Heart left ventricle (tissue), 16 donors: ENCODE data around the gene ABLIM1. TPM values are rescaled to one million over a fixed set of nuclear protein-coding genes. Genes with fewer than 3 reads are reported as not detected.

ENCODE experiments used
- ATAC-seq, 4 donors: fragments of 200-7000 bp; cut with Tn5 transposase; one replicate each; pipeline ENCODE4 v1.9.1; 2020 to 2022; ENCODE audit warnings: moderate library complexity in 4 of 4, mild to moderate bottlenecking in 3 of 4, moderate number of reproducible peaks in 1 of 4
- DNase-seq, 5 donors: peaks; one replicate each; pipeline ENCODE4 v3.0.0-alpha.2; 2020
- H3K27ac ChIP-seq, 12 donors: fragments of 200-600 bp; sonication (generic) in 4 of 12; one replicate each; pipeline versions ENCODE4 v1.5.0 to v1.8.0; 2016 to 2022; ENCODE audit warnings: mild to moderate bottlenecking in 2 of 12
- H3K27me3 ChIP-seq, 9 donors: fragments of 200-600 bp; sonication (generic) in 2 of 9; one replicate each; pipeline versions ENCODE4 v1.5.1 to v1.8.0; 2016 to 2022; ENCODE audit warnings: mild to moderate bottlenecking in 3 of 9
- H3K36me3 ChIP-seq, 9 donors: fragments of 200-600 bp; sonication (generic) in 2 of 9; one replicate each; pipeline versions ENCODE4 v1.5.0 to v1.8.0; 2018 to 2022; ENCODE audit warnings: mild to moderate bottlenecking in 2 of 9
- H3K4me1 ChIP-seq, 12 donors: fragments of 200-600 bp; sonication (generic) in 4 of 12; one replicate each; pipeline versions ENCODE4 v1.5.0 to v1.8.0; 2016 to 2022; ENCODE audit warnings: mild to moderate bottlenecking in 3 of 12
- H3K4me3 ChIP-seq, 12 donors: fragments of 200-600 bp; sonication (generic) in 4 of 12; one replicate each; pipeline versions ENCODE4 v1.5.0 to v1.8.0; 2017 to 2022; ENCODE audit warnings: mild to moderate bottlenecking in 9 of 12, moderate library complexity in 4 of 12
- H3K9me3 ChIP-seq, 12 donors: fragments of 200-600 bp; sonication (generic) in 4 of 12; one replicate each; pipeline versions ENCODE4 v1.5.0 to v1.8.0; 2016 to 2022; ENCODE audit warnings: mild to moderate bottlenecking in 1 of 12
- POLR2A ChIP-seq, 2 donors: fragments of 450-650 bp; IDR thresholded peaks; one replicate each; pipeline ENCODE4 v1.6.1; 2017; ENCODE audit warnings: antibody characterized with exemption in 2 of 2, mild to moderate bottlenecking in 2 of 2, moderate library complexity in 2 of 2
- WGBS, 4 donors: extraction: QIAGEN DNeasy Blood & Tissue Kit in 2 of 4; methylation state at CpG; one replicate each; pipeline versions ENCODE4 v1.1.5 to v1.1.7; 2013 to 2018; 5-methylcytosine and 5-hydroxymethylcytosine counted together
- intact Hi-C, 10 donors: fragments of 100-400 bp; cut with DNase I; formaldehyde crosslinking; loops; one replicate each; pipeline versions ENCODE4 v1.11.1 to v1.14.2; 2022
- polyA plus RNA-seq, 2 donors: library from polyadenylated mRNA; stranded (reverse); fragments of 200-250 nt; gene quantifications; one replicate each; pipeline ENCODE4 v1.2.3, GENCODE V29; 2013
- total RNA-seq, 9 donors: library from RNA; depleted of rRNA in 2 of 9; stranded (reverse); fragments of >200 nt in 2 of 9; fragmentation: NEBNext Ultra II Directional in 3 of 9; extraction: Animal tissue kit (Norgen Biotek cat#: 25700) in 3 of 9; gene quantifications; one replicate each; pipeline versions ENCODE4 v1.1.0 to v1.2.4, GENCODE V29; 2016 to 2023
- TF ChIP-seq, protein P1 (sequence below), 12 donors: fragments of 200-600 bp; sonication (generic) in 4 of 12; IDR thresholded peaks; one replicate each; pipeline versions ENCODE4 v1.5.0 to v1.8.0; 2018 to 2022; ENCODE audit warnings: antibody characterized with exemption in 12 of 12, mild to moderate bottlenecking in 5 of 12
- donor health status: ischemic (EF 13 %, LVEDD 7.1; RV severe dilation, severe dysfunction).
- donor health status: healthy with polysubstance abuse.
- donor health status: DM: no; HTN: yes; CAD: no.
- donor health status: DM: no; HTN: no; CAD: no.
- donor health status: ischemic (EF 25% LVEDD 6.9; RV normal size, moderate dysfunction).
- donor health status: ischemic (EF 25% LVEDD 5.7; RV mildly dilated, moderate dysfunction).
- donor health status: healthy.
- donor health status: DM: yes; HTN: yes; CAD: no.
- donor health status: ischemic (EF 35%, LVEDD 5.7; RV mildly dilated, moderate dysfunction).
- donor health status: nonischemic (EF 11% LVEDD 7.7; RV severe dilation, severe dysfunction).
- donor health status: DM: yes; HTN: yes; CAD: no.
- donor health status: PGD.
- donor health status: ischemic (EF 29% LVEDD 5.4; RV normal size, mild dysfunction).
- donor health status: nonischemic (EF 23%, LVEDD 6.1; RV moderate dilation, normal function).

Gene ABLIM1
- total and polyA plus RNA-seq, 11 donors, result 242 to 713 (median 561) TPM

DNA sequence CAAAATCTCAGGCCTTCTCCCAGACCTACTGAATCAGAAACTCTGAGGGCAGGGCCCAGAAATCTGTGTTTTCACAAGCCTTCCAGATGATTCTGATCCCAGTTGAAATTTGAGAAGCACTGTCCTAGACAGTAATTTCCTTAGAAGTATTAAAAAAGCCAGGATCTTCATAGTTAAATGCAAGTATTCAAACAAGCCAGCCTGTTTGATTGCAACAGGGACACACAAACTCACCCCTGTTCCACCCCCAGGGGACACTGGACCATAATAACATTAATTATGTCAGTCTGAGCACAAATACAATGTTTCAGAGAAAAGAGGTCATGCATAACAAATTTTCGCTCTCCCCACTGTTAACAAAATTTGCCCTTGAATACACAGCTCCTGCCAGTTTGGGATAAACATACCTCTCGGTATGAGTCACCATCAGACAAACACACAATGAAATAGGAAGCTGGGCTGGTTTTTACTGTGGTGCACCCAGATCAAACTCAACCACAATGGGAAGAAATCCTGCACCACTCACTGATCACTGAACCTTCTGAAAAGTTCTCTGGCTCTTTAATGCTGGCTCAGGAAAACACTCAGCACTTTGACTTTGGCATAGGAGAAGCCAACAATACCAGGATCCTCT lies 34.3 kb downstream of the ABLIM1 start:
- WGBS, 4 donors, result 33 to 41% (median 37%) methylated on average over 2 of the region's 2 CpGs
- ATAC-seq (peak in 3 of 4 donors; percentile 46 to 61 (median 50)), DNase-seq (no peak)
- intact Hi-C loops, result loop anchor here in 2 of 10 donors (10.0 kb wide), 2 partner anchors 141 to 149 kb away; no protein-coding TSS in a partner anchor
- peaks cover 14 to 96% (median 59%) of the 10 kb centered on the region in 12 donors for H3K4me1 ChIP-seq
- peaks cover 0 to 8% (median 0%) of the 10 kb centered on the region in 12 donors for H3K9me3 ChIP-seq
- TF ChIP-seq POLR2A (IDR thresholded peaks at IDR 0.05), result no peak
- TF ChIP-seq, protein P1, sequence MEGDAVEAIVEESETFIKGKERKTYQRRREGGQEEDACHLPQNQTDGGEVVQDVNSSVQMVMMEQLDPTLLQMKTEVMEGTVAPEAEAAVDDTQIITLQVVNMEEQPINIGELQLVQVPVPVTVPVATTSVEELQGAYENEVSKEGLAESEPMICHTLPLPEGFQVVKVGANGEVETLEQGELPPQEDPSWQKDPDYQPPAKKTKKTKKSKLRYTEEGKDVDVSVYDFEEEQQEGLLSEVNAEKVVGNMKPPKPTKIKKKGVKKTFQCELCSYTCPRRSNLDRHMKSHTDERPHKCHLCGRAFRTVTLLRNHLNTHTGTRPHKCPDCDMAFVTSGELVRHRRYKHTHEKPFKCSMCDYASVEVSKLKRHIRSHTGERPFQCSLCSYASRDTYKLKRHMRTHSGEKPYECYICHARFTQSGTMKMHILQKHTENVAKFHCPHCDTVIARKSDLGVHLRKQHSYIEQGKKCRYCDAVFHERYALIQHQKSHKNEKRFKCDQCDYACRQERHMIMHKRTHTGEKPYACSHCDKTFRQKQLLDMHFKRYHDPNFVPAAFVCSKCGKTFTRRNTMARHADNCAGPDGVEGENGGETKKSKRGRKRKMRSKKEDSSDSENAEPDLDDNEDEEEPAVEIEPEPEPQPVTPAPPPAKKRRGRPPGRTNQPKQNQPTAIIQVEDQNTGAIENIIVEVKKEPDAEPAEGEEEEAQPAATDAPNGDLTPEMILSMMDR (IDR thresholded peaks at IDR 0.05), result no peak
- H3K36me3 ChIP-seq, result peaks cover 0 to 29% (median 0%) of the 10 kb centered on the region in 9 donors
- H3K27me3 ChIP-seq, result no peaks in the 10 kb centered on the region
- peak overlapping the region in 2 of 12 donors; percentile 8 to 15 for H3K4me3 ChIP-seq
- H3K27ac ChIP-seq, result peak overlapping the region; percentile 7 to 91 (median 54)

DNA sequence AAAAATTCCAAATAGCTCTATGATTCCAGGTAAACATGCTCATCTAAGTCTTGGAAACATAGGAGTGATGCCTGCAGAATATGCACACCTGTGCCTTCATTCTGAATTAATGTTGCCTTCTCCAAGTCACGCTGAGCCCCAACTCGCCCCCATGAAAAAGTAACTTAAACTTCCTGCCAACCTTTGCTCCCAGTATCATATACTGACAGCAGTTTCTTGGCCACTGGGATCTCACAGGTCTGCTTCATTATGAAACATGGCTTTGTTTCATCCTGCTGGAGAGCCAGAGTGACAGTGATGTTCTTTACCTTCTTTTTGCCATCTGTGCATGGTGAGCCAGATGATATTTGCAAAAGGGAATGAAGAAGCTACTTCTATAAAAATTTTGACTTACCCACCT lies 34.9 kb downstream of the ABLIM1 start:
- TF ChIP-seq, protein P1 (IDR thresholded peaks at IDR 0.05), result no peak
- no peak for TF ChIP-seq POLR2A (IDR thresholded peaks at IDR 0.05)
- DNase-seq (no peak), ATAC-seq (no peak)
- intact Hi-C loops, result loop anchor here in 2 of 10 donors (10.0 kb wide), 2 partner anchors 142 to 148 kb away; no protein-coding TSS in a partner anchor
- peaks cover 0 to 8% (median 0%) of the 10 kb centered on the region in 12 donors for H3K9me3 ChIP-seq
- 56 to 72% (median 64%) methylated on average over 2 of the region's 2 CpGs for WGBS, 4 donors
- no peak overlapping the region for H3K4me3 ChIP-seq
- peaks cover 0 to 29% (median 0%) of the 10 kb centered on the region in 9 donors for H3K36me3 ChIP-seq
- peak overlapping the region in 9 of 12 donors; percentile 14 to 91 (median 69) for H3K27ac ChIP-seq
- no peaks in the 10 kb centered on the region for H3K27me3 ChIP-seq
- peaks cover 14 to 96% (median 64%) of the 10 kb centered on the region in 12 donors for H3K4me1 ChIP-seq

DNA sequence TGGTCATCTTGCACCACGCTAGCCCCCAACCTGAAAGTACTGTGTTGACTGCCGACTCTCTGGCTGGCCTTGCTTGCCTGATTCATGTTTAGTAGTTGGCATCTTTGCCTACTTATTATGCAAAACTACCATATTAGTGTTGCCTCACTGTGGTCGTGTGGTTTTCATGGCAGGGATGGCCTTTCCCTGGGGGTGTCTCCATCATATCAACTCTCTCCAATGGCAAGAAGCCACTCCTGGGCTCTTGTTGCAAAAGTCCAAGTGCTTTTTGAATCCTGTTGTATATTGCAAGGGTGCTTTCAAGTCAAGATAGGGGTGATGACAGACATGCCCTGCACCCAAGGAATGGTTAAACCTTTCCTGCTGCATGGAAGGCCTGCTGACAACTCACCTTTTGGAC lies 39.4 kb downstream of the ABLIM1 start:
- peak in 3 of 4 donors; percentile 46 to 79 (median 63) for ATAC-seq
- H3K4me3 ChIP-seq, result no peak overlapping the region
- H3K27ac ChIP-seq, result peak overlapping the region in 8 of 12 donors; percentile 2 to 63 (median 34)
- WGBS, 4 donors, result 48 to 71% (median 56%) methylated on average over 3 of the region's 3 CpGs
- no peaks in the 10 kb centered on the region for H3K27me3 ChIP-seq
- intact Hi-C loops, result no loop called here
- DNase-seq, result peak in 2 of 5 donors; percentile 46 to 72
- TF ChIP-seq POLR2A (IDR thresholded peaks at IDR 0.05), result no peak
- TF ChIP-seq, protein P1 (IDR thresholded peaks at IDR 0.05), result no peak
- peaks cover 10 to 95% (median 57%) of the 10 kb centered on the region in 12 donors for H3K4me1 ChIP-seq
- H3K36me3 ChIP-seq, result peaks cover 0 to 29% (median 0%) of the 10 kb centered on the region in 9 donors
- no peaks in the 10 kb centered on the region for H3K9me3 ChIP-seq

DNA sequence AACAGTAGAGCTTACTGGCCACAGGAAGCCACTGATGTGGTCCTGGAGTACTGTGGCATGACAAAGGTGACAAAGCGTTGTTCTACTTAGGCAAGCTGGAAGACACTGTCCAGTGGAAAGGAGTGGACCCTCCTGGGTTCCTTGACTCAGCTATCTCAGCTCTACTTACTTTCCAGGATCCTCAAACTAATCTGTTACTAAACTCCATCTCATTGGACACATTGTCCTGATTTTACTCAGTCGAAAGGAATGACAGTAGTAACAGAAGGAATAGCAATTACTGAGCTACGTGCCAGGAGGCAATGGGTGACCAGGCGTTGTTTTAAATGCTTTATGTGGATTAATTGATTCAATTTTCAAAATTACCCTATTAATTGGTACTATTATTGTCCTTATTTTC lies 41.6 kb downstream of the ABLIM1 start:
- H3K9me3 ChIP-seq, result no peaks in the 10 kb centered on the region
- H3K4me1 ChIP-seq, result peaks cover 3 to 95% (median 60%) of the 10 kb centered on the region in 12 donors
- DNase-seq (no peak), ATAC-seq (no peak)
- H3K27ac ChIP-seq, result peak overlapping the region in 8 of 12 donors; percentile 9 to 45 (median 22)
- TF ChIP-seq, protein P1 (IDR thresholded peaks at IDR 0.05), result no peak
- no peak for TF ChIP-seq POLR2A (IDR thresholded peaks at IDR 0.05)
- WGBS, 4 donors, result 59 to 72% (median 65%) methylated on average over 4 of the region's 4 CpGs
- H3K27me3 ChIP-seq, result no peaks in the 10 kb centered on the region
- no peak overlapping the region for H3K4me3 ChIP-seq
- intact Hi-C loops, result no loop called here
- H3K36me3 ChIP-seq, result peaks cover 0 to 29% (median 0%) of the 10 kb centered on the region in 9 donors
